LNCAP (cell line): ENCODE data around the gene TGFB3.

Experiments
- TF ChIP-seq, protein P1 (sequence below): fragments of 450-650 bp; IDR thresholded peaks from 2 replicates; pipeline ENCODE4 v1.5.1; 2017; ENCODE audit warnings: mild to moderate bottlenecking

TGFB3 gene

DNA sequence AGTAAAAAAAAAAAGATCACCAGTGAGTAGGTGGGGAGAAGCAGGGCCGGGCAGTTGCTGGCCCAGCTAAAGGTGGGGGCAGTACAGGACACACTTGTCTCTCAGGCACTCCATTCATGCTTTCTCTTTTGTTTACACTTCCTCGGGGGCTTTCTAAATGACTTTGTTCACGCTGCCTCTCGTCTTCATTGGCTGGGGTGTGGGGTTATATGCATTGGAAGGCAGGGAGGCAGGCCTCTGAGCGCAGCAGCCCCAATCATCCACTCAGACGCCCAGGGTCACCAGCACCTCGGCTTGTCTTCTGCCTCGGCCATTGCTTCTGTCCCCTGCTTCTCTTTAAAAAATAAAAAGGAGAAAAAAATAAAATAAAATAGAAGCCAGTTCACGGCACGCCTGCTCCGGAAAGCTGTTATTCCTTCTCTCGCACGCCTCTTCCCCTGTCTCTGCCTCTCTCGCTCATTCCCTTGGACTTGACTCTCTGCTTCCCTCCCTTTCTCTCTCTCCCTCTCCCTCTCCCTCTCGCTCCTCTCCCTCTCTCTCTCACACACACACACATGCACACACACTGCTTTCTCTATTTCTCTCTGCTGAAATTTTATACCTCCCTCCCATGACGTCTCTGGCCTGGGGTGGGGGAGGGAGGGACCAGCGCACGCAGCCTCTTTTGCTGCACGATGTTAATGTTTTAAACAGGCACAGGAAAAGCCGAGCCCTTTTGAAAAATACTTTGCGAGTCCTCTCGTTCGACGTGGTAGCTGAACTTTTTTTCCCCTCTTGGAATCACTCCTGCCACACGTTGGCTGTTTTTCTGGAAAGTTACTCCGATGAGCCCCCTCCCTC lies at the start of gene TGFB3:
Gene TGFB3, minus strand, starts transcription at position 570 of the 840 bp plus-strand sequence. CDS start 1,102 bp downstream, outside the sequence.
- TF ChIP-seq, protein P1, sequence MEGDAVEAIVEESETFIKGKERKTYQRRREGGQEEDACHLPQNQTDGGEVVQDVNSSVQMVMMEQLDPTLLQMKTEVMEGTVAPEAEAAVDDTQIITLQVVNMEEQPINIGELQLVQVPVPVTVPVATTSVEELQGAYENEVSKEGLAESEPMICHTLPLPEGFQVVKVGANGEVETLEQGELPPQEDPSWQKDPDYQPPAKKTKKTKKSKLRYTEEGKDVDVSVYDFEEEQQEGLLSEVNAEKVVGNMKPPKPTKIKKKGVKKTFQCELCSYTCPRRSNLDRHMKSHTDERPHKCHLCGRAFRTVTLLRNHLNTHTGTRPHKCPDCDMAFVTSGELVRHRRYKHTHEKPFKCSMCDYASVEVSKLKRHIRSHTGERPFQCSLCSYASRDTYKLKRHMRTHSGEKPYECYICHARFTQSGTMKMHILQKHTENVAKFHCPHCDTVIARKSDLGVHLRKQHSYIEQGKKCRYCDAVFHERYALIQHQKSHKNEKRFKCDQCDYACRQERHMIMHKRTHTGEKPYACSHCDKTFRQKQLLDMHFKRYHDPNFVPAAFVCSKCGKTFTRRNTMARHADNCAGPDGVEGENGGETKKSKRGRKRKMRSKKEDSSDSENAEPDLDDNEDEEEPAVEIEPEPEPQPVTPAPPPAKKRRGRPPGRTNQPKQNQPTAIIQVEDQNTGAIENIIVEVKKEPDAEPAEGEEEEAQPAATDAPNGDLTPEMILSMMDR: no peak

- TF ChIP-seq, protein P1: no peak
Measured at GRCh38 chr14:76024211-76024907, 42.6 kb upstream of the TGFB3 start.

GRCh38 chr14:76023757-76024156 lies 42.0 kb upstream of the TGFB3 start:
- TF ChIP-seq, protein P1: no peak

DNA sequence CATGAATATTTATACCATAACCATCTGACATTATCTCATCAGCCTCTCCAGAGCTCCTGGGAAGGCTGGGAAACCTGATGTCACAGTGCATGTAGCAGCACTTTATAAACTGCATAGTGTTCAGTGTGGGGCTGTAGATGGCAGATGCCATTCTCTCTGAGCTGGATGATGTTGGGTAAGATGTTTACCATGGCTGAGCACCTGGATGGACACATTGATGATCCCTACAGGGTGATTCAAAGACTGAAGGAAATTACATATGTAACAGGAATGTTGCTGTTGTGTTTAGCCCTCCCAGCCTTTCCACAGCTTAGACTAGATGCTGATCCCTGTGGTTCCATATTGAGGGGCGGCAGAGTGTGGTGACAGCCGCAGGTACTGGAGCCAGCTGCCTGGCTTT lies 41.2 kb upstream of the TGFB3 start:
- TF ChIP-seq, protein P1: no peak

DNA sequence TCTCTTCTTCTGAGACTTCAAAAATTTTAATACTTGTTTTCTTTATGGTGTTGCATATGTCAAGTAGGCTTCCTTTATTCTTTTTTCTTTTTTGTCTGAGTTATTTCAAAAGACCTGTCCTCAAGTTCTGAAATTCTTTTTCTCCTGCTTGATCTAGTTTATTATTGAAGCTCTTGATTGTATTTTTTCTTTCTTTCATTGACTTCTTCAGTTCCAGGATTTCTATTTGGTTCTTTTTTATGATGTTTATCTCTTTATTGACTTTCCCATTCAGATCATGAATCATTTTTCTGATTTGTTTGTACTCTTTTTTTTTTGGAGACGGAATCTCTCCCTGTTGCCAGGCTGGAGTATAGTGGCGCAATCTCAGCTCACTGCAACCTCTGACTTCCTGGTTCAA lies 37.9 kb upstream of the TGFB3 start:
- TF ChIP-seq, protein P1: no peak

GRCh38 chr14:76015668-76016067 lies 33.9 kb upstream of the TGFB3 start:
- TF ChIP-seq, protein P1: no peak

DNA sequence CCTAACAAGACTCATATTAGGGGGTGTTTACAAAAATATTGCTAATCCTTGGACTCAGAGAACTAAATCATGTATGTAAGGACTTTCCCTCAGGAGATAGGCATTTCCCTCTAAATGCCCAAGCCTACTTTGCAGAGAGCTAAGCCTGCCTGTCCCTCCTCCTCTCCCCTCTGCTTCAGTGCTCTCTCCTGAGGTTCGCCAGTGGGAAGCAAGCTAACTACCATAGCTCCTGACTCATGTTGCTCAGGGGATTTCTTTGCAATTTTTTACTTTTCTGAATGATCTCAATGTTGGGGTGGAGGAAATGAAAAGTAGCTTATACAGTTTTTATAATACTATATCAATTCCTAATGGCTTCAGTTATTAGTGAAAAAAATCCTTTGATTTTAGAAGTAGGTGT lies 33.4 kb upstream of the TGFB3 start:
- TF ChIP-seq, protein P1: no peak
